Ammon's horn (tissue), 1 donor: ENCODE measurements around the gene ASIP.
"Not testable (repeated sequence)": the region's sequence is repeated elsewhere in the genome, so short reads cannot be mapped to it uniquely, and the experiment has no call there.

Experiments
- DNase-seq: peaks from one replicate; pipeline ENCODE4 v3.0.0-alpha.2; 2016; ENCODE audit warnings: low spot score

Gene ASIP, protein sequence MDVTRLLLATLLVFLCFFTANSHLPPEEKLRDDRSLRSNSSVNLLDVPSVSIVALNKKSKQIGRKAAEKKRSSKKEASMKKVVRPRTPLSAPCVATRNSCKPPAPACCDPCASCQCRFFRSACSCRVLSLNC

DNA sequence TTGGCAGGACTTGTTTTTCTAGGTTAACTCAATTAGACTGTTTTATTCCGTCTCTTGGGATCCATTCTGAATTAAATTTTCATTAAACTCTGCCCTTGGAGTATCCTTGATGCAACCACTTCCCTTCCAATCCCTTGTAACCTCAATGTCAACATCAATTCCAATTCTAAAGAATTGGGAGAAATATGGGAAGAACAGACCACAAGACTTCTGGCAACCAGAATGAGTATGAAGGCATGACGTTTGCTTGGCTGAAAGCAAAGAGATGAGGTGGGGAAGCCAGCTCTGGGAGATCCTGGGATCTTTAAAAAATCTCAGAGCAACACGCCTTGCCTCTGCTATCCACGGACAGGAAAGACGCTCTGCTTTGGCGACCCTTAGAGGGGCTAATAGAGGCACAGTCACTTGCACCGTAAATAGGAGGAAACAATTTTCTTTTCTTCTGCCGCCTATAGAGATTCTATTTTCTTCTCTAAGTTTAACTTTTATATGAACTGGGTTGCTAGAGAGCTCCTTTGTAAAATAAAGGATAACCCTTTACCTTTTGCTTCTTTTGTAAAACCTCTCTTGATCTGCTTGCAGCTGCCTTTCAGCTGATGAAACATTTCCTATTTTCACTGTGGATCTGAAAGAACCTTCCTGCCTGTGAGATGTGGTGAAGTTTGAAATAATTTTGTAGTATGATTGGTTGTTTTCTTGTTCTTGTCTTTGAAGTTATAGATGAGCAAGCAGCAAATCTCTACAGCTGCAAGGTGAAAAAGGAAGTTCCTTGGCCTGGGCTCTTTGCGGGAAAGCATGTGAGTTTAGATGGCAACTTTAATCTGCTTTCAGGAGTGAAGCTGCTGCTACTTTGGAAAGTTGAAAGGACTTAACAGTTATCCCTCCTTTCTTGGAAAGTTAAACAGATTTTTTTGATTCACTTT lies at the start of gene ASIP:
Gene ASIP (plus strand): TSS at position 731 of the 923 bp plus-strand sequence. CDS start 18,952 bp downstream, outside the sequence.
- DNase-seq = no peak

DNA sequence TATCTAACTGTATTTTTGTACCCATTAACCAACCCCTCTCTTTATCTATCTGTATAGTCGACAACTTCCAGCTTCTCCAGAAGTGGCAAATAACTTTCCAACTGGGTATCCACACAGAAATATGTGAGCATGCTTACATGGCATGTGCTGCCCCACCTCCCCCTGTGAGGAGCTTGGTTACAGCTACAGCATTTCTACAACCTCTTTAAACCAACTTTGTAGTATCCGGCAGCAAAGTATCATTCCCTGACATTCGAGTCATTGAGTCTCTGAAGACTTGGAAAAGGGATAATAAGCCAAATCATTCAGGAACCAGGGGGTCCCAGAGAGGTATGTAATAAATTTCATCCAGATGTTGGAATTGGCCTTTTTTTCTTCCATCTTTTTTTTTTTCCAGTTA lies 48.2 kb upstream of the ASIP start:
- no peak for DNase-seq

DNA sequence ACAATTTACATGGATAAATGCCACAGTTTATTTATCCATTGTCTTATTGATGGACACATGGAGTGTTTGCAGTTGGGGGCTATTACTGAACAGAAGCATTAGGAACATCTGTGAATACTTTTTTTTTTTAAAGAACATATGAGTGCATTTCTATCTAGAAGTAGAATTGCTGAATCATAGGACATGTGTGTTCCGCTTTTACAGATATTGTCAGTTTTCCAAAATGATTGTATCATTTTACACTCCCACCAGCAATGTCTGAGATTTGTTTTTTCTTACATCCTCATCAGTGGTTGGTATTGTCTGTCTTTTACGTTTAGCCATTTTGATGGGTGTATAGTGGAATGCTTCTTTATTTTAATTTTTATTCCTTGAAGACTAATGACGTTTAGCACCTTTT lies 42.0 kb upstream of the ASIP start:
- peak; percentile 3 for DNase-seq

DNA sequence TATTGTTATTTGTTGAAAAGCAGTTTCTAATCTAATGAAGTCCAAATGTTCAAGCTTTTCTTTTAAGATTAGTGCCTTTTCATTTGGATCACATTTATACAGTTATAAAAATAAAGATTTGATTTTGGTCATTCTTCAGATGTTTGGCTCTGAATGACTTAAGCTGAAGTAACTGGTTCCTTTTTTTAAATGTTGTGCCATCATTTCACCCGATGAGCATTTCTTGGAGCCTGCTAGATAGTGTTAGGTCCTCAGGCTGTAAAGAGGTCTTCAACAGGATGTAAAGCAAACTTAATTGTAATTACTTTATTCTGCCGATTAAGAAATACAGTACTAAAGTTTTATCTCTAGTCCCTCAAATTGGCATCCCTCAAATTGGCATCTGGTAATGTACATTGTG lies 41.2 kb upstream of the ASIP start:
- no peak for DNase-seq

DNA sequence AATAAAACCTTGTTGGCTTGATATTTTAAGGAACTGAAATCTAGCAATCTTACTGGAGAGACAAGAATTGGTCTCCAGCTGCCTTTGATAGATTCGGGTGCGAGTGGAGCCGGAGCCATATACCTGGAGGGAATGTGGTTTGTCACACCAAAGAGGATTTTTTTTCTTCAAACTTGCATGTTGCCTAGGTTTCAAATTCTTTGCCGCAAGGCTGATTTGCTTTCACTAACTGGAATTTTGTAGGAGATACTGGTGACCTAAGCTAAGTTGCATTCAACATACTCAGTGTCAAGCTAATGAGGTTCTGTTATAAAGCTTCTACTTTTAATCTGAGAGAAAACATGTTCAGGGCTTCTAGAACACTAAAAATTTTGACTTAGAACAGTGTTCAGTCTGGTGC lies 39.7 kb upstream of the ASIP start:
- no peak for DNase-seq

DNA sequence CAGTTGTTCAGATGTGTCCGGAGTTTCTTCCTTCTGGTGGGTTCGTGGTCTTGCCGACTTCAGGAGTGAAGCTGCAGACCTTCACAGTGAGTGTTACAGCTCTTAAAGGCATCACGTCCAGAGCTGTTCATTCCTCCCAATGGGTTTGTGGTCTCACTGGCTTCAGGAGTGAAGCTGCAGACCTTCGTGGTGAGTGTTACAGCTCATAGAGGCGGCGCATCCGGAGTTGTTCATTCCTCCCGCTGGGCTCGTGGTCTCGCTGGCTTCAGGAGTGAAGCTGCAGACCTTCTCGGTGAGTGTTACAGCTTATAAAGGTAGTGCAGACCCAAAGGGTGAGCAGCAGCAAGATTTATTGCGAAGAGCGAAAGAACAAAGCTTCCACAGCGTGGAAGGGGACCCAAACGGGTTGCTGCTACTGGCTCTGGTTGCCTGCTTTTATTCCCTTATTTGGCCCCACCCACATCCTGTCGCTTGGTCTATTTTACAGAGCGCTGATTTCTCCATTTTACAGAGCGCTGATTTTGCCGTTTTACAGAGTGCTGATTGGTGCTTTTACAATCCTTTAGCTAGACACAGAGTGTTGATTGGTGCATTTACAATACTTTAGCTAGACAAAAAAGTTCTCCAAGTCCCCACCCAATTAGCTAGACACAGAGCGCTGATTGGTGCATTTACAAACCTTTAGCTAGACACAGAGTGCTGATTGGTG lies 35.9 kb upstream of the ASIP start:
- DNase-seq = not testable (repeated sequence)

DNA sequence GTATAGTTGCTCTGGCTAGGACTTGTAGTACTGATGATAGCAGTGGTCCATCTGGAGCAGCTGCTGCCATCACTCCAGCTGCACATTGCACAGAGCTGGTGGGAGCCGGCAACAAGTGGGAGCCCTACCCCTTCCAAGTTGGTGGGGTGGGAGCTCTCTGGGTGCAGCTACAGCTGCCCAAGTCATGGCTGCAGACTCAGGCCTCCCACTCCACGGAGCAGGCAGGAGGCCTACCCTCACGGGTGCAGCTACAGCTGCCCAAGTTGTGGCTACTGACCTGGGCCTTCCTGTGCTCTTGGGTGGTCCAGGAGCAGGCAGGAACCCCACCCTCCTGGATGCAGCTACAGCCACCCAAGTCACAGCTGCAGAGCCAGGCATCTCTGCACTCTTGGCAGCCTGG lies 32.1 kb upstream of the ASIP start:
- no peak for DNase-seq

DNA sequence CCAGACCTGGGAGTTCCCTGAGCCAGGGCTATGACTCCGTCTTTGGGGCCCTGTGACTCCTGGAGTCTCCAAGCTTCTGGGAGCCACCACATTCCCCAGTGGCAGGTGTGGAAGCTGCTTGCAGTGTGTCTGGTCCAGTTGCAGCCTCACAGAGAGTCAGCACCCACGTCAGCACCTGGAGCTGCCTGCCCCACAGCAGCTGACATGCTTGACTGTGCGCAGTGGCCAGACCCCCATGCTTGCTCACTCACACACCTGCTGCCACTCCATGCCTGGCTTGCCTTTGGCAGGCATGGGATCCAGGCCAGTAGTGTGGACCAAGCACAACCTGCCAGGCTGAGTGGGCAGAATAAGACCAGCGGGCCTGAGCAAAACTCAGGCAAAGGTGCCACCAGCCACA lies 31.0 kb upstream of the ASIP start:
- no peak for DNase-seq

DNA sequence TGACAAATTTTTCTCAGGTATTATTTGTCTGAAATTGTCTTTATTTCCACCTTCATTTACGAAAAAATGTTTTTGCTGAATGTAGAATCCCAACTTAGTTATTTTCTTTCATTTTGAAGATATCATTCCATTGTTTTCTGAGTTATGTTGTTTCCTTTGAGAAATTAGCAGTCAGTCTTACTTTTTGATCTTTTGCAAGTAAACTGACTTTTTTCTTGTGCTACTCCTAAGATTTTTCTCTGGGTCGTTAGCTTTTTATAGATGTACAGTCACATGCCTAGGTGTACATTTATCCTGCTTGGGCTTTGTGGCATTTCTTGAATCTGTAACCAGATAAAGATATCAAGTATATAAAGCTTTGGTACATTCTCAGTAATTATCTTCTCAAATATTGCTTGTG lies 29.6 kb upstream of the ASIP start:
- DNase-seq = no peak

DNA sequence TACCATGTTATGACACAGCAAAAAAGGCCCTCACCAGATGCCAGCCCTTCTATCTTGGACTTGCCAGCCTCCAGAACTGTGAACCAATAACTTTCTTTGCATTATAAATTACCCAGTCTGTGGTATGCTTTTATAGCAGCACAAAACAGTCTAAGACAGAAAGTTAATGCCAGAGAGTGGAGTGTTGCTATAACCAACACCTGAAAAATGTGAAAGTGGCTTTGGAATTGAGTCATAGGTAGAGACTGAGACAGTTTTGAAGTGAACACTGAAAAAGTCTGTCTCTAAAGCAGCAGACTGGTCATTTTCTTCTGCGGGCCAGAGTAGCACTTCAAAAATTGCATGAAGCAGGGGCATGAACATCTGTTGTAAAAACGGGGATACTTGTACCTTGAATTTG lies 28.0 kb upstream of the ASIP start:
- DNase-seq = no peak

DNA sequence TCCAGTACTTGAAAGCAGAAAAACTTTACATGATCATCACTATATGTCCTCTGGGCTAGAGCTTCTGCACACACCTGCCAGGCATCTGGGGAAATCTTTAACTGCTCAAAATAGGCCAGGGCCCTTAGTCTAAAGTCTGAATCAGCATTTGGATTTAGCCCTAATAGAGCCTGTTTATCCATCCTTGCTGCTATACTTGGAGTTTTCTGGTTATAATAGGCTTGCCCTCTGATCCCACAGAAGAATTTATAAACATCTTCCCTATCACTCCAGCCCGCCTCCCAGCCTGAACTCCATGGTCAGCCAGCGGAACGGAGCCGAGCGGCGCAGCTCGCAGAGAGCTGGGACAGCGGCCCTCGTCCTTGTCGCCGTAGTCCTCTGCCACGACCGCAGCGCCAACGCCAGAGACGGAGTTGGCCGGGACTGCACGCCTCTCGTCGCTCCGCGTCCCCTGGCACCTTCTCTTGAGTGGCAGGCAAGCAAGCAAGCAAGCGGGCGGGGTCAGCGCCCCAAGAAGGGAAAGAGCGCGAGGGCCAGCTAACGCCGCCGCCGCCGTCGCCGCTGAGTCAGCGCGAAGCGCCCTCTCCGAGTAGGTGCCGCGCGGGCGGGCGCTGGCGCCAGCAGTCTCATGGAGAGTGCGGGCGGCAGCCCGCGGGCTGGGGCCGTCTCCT lies 25.4 kb upstream of the ASIP start:
- peak; percentile 74 for DNase-seq

DNA sequence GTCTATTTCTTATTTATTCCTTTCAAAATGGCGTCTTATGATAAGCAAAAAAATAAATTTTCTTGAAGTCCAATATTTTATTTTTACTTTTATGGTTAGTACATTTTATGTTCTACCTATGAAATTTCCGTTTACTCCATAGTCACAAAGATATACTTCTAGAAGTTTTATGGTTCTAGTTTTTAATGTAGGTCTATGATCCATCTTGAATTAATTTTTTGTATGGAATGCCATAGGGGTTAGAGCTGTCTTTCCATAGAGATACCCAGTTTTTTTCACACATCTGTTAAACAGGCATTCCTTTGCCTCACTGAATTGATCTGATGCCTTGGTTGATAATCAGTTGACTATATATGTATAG lies 24.9 kb upstream of the ASIP start:
- no peak for DNase-seq

DNA sequence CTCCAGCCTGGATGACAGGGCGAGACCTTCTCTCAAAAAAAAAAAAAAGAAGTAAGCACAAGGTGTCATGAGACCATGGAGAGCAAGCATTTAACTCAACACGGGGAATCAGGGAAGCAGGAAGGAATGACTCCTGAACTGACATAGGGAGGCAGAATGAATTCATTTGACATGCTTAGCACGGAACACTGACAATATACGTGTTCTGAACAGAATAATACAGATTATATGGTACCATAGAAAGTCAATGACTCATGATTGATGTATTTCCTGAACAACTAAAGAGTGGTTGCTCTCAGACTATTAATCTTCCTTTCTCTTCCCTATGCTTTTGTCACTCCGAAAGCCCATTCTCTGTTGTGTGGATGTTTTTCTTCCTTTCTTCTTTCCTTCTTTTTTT lies 20.7 kb upstream of the ASIP start:
- no peak for DNase-seq

DNA sequence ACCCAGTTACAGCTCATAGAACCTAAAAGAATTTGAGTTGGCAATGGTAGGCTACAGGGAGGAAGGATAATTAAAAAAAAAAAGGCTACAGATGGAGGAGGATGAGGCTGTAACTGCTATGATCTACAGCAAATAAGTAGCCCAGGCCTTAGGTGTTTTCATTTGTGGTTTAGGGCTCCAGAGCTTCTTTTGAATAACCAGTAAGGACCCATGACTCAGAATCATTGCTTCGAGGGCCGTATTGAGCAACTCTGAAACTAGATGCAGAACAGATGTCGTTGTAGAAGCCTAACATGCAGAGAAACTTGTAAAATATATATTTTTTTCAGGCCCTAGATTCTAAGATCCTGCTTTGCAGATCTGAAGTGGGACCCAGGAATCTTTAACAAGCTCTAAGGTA lies 19.0 kb upstream of the ASIP start:
- DNase-seq = no peak

DNA sequence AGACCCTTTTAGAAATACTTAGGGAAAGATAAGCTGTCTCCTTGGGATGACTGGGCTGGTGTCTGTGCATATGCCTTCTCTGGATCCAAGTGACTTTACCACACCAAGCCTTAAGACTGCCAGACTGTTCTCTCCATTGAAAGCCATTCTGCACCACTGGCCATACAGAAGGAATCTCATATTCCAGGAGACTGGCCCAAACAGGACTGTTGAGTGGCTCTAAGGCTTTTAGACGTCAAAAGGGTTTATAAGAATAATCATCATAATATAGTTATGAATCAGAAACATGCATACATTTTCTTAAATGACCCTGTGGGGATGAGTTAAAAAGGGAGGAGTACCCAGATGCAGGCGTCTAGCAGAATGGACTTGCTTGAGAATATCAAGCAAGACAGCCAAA lies 17.0 kb upstream of the ASIP start:
- not testable (repeated sequence) for DNase-seq

DNA sequence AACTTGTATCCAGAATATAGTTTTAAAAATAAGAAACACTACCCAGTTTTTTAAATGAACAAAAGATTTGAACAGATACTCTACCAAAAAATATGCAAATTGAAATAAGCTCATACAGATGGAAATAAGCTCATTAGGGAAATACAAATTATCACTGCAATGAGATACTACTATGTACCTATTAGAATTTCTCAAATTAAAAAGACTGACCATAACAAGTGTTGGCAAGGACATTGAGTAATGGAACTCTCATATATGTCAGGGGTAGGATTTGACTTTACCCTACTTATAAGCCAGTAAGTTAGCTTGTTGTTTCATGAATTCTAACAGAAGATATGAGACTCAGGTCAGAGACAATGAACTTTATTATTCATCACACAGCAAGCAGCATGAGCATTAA lies 9.6 kb upstream of the ASIP start:
- DNase-seq = no peak

DNA sequence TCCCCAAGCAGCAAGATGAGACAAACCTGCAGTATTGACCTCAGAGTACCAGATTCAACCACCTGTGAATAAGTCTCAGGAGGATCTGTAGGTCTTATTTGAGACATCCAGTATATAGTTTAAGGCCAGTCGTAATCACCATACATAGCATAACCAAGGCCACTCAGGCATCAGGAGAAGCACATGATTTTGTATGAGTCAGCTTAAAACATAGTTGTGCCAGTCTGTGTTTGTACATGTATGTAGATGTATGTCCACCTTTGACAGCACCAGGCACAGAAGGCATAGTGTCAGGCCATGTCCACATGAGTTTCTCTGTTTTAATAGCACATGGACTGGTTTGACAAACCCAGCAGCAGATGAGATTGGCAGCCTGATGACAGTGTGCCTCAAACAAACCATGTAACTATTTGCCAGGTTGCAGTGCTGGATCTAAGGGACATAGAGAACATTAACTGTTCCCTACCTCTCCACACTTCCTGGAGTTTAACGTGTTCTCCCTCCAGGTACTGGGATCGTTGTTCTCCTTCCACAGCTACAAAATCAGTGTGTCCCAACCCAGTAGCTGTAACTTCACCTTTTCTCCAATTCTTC lies 8.6 kb upstream of the ASIP start:
- DNase-seq = no peak

DNA sequence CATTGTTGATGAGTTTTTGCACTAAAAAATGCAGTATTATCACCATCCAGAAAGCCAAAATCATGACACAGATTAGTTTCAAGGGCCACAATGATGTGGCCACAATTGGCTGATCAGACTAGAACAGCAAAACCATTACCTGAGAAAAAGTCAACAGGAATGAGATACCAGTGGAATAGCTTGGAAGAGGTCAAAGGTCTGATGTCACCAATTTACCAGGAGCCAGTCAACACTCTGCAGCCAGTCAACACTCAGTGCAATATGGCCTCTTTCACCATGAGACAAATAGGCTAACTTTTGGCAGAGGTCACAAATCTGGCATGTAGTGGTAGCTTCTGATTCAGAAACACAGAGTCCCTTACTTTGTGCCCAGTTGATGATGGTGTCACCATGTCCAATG lies 7.5 kb upstream of the ASIP start:
- DNase-seq = no peak

DNA sequence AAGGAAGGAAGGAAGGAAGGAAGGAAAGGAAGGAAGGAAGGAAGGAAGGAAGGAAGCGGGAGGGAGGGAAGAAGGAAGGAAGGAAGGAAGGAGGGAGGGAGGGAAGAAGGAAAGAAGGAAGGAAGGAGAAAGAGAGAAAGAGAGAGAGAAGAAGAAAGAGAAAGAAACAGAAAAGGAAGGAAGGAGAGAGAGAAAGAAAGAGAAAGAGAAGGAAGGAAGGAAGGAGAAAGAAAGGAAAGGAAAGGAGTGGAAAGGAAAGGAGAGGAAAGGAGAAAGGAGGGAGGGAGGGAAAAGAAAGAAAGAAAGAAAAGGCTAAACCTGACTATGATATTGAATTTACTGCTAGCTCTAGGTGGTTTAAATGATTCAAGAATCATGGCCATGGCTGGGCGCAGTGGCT lies 5.3 kb upstream of the ASIP start:
- DNase-seq = no peak

DNA sequence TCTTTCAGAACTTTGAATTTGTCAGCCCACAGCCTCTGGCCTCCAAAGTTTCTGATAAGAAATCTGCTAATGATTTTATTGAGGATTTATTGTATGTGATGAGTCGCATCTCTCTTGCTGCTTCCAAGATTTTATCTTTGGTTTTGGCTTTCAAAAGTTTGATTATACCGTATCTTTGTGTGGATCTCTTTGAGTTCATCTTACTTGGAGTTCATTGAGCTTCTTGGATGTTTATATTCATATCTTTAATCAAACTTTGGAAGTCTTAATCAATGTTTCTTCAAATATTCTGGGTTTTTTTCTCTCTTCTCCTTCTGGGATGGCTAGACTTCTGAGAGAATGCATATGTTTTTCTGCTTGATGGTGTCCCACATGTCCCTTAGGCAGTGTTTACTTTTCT lies 3.3 kb upstream of the ASIP start:
- no peak for DNase-seq

DNA sequence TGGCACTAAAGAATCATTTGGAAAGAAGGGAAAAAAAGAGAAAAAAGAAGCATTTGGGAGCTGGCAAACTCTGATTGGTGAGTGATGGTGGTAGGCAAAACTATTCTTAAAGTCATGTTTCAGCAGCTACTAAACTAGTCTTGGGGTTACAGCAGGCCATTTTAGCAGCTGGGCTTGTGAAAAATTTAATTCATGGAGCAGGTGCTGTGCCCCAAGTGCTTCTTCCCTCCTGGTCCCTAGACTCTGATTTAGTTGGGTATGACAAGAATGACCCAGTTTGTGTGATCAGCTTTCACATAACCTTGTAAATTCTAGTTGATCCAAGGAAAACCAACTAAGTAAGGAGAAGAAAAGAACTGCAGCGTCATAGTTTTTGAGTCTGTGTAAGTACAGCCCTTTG lies 1.1 kb upstream of the ASIP start:
- DNase-seq = no peak

DNA sequence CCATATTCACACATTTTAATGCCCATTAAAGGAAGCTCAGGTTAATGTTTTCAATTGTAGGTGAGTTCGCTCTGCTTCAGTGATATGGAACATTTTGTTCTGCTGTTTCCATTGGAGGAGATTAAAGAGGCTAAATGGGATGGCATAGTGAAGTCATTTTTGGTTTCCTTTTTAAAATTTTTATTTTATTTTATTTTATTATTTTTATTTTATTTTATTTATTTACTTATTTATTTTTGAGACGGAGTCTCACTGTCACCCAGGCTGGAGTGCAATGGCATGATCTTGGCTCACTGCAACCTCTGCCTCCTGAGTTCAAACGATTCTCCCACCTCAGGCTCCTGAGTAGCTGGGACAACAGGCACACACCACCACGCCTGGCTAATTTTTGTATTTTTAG lies 792 bp downstream of the ASIP start:
- not testable (repeated sequence) for DNase-seq
